GM19023 (cell line): ENCODE data around the gene FBXO11.

Experiments used
- ATAC-seq: cut with Tn5 transposase; IDR thresholded peaks from one replicate; pipeline ENCODE4 v1.9.1; 2021; ENCODE audit warnings: mild to moderate bottlenecking, moderate library complexity; ENCODE audit not compliant: unreplicated experiment

Gene FBXO11

GRCh38 chr2:47798631-47799030 lies 107.7 kb downstream of the FBXO11 start:
- ATAC-seq, result no peak

- ATAC-seq, result no peak
These were observed 110.1 kb downstream of the FBXO11 start for GRCh38 chr2:47796090-47796697.

GRCh38 chr2:47785986-47786385 lies 120.3 kb downstream of the FBXO11 start:
- ATAC-seq, result no peak

GRCh38 chr2:47784352-47784851 lies 121.9 kb downstream of the FBXO11 start:
- no peak for ATAC-seq

GRCh38 chr2:47783486-47784351 lies 122.6 kb downstream of the FBXO11 start:
- peak; percentile 23 for ATAC-seq

- ATAC-seq, result peak; percentile 84
These were observed 123.4 kb downstream of the FBXO11 start, which contains the start of gene MSH6 for GRCh38 chr2:47782671-47783485. Gene MSH6, plus strand, starts transcription at chr2:47783145. Its CDS starts 89 bp downstream, at chr2:47783234.

- ATAC-seq, result no peak
These were observed 124.0 kb downstream of the FBXO11 start for GRCh38 chr2:47782381-47782670.

- ATAC-seq, result no peak
These were observed 126.9 kb downstream of the FBXO11 start for GRCh38 chr2:47779426-47779790.

GRCh38 chr2:47778698-47779425 lies 127.4 kb downstream of the FBXO11 start:
- ATAC-seq, result no peak

- ATAC-seq, result no peak
These were observed 128.9 kb downstream of the FBXO11 start for GRCh38 chr2:47777277-47777937.

GRCh38 chr2:47774567-47774966 lies 131.7 kb downstream of the FBXO11 start:
- no peak for ATAC-seq

- ATAC-seq, result no peak
These were observed 134.0 kb downstream of the FBXO11 start for GRCh38 chr2:47772343-47772742.

GRCh38 chr2:47771211-47771610 lies 135.1 kb downstream of the FBXO11 start:
- no peak for ATAC-seq

GRCh38 chr2:47769318-47769717 lies 137.0 kb downstream of the FBXO11 start:
- no peak for ATAC-seq

- peak; percentile 63 for ATAC-seq
These were observed 138.3 kb downstream of the FBXO11 start for GRCh38 chr2:47767880-47768609.

GRCh38 chr2:47767497-47767844 lies 138.8 kb downstream of the FBXO11 start:
- no peak for ATAC-seq

GRCh38 chr2:47751856-47752414 lies 154.4 kb downstream of the FBXO11 start:
- ATAC-seq, result peak; percentile 31

- no peak for ATAC-seq
These were observed 158.4 kb downstream of the FBXO11 start for GRCh38 chr2:47747878-47748277.

- no peak for ATAC-seq
These were observed 162.2 kb downstream of the FBXO11 start for GRCh38 chr2:47744074-47744473.
